LNCAP (cell line): ENCODE measurements around the gene PYY.

ENCODE experiments used
- TF ChIP-seq, protein P1 (sequence below): fragments of 450-650 bp; IDR thresholded peaks from 2 replicates; pipeline ENCODE4 v1.5.1; 2017; ENCODE audit warnings: mild to moderate bottlenecking

The PYY gene

DNA sequence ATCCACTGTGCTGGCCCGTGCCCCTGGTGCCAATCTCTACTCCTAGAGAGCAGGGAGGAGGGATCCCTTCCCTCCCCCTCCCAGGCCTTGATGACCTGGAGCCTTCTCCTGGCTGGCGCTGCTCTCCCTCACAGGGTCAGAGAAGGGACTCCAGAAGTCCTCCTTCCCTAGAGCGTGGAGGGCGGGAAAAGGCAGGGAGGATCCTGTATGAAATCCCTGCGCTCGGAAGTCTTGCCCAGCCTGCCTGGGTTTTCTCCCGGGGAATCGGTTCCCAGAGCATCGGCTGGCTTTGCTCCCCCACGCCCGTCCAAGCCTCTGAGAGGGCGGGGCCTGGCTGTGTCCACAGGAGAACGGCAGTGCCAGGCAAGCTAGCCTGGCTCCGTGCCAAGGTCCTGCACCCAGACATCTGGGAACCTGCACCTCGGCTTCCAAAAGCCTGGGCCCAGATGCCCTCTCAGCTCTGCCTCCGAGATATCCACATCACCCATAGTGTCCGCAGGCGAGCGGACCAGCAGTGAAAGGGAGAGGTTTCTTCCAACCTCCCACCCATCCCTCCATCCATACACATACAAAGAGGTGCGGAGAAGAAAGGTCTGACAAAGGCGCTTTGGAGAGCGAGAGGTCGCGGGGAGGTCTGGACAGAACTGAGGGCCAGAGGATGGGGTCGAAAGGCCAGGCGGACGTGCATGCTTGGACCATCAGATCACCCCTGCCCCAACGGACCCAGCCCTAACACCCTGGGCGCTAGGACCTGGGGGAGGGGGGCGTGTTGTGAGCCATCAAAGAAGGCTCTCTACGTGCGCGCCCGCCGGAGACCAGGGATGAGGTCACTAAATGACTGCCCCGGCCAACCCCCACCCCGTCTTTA, 47.5 kb downstream of the PYY start:
- TF ChIP-seq, protein P1, sequence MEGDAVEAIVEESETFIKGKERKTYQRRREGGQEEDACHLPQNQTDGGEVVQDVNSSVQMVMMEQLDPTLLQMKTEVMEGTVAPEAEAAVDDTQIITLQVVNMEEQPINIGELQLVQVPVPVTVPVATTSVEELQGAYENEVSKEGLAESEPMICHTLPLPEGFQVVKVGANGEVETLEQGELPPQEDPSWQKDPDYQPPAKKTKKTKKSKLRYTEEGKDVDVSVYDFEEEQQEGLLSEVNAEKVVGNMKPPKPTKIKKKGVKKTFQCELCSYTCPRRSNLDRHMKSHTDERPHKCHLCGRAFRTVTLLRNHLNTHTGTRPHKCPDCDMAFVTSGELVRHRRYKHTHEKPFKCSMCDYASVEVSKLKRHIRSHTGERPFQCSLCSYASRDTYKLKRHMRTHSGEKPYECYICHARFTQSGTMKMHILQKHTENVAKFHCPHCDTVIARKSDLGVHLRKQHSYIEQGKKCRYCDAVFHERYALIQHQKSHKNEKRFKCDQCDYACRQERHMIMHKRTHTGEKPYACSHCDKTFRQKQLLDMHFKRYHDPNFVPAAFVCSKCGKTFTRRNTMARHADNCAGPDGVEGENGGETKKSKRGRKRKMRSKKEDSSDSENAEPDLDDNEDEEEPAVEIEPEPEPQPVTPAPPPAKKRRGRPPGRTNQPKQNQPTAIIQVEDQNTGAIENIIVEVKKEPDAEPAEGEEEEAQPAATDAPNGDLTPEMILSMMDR: no peak

DNA sequence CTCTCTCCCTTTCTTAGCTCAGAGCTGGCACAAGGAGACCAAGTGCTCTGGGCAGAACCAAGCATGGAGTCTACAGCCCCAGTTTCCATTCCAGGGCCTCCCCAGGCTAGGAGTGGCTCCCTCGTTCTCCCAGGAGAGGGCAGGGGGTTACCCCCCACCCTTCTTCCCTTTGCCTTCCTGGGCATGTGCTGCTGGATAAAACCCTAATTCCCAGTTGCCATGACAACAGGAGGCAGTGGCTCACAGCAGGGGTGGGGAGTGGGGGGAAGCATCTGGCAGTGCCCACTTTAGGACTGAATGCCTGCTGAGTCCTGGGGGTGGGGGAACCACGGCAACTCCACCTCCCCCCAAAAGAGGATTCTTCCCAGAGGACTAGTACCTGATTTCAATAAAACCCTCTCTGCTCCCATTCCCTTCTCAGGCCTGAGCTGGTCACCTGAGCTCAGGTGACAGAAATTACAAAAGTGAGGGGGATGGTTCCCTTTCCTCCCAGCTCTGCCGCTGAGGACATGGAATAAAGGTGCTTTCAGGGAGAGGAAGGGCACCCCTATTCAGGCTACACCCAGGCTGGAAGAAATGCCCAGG, 48.2 kb downstream of the PYY start:
- TF ChIP-seq, protein P1: no peak
